ENCODE results near the gene TNRC6C. TPM values are rescaled to one million over a fixed set of nuclear protein-coding genes. Genes with fewer than 3 reads are reported as not detected.

TNRC6C gene
- total RNA-seq, 3 donors from 2014 or later = 14.1 to 21.7 (median 21.6) TPM

DNA sequence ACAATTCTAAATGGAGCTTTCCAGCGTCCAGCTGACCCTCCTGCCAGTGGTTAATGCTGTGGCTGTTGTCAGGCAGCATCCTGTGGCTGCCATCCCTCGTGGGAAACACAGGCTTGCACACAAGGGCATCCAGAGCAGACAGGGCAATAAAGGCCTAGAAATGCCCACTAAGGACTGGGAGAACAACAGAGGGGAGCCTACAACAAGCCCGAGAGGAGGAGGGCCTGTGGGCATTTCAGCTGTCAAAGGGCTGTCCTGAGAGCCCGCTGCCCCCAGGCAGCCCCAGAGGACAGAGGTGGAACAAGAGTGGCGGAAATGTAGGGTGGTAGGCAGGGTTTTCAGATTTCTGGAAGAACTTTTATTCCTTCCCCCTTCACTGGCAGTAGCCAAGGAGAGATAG, 81.1 kb downstream of the TNRC6C start:
- Histone ChIP-seq H3K27ac (peak overlapping the region; percentile 57 to 90), H3K4me3 (no peak overlapping the region), H3K4me1 (peaks cover 4 to 13% of the 10 kb centered on the region in 2 donors), H3K9me3 (no peaks in the 10 kb centered on the region), H3K36me3 (no peaks in the 10 kb centered on the region), H3K27me3 (no peaks in the 10 kb centered on the region)
- no peak for DNase-seq (ENCODE audit: low spot score in 2 of 2)
- intact Hi-C loops (cut with DNase I; ENCODE audit: low total_unique reads) = no loop called here
- no peak for TF ChIP-seq POLR2A (IDR thresholded peaks at IDR 0.05)
- no peak for TF ChIP-seq POLR2AphosphoS5 (IDR thresholded peaks at IDR 0.05)
- TF ChIP-seq, protein P1, sequence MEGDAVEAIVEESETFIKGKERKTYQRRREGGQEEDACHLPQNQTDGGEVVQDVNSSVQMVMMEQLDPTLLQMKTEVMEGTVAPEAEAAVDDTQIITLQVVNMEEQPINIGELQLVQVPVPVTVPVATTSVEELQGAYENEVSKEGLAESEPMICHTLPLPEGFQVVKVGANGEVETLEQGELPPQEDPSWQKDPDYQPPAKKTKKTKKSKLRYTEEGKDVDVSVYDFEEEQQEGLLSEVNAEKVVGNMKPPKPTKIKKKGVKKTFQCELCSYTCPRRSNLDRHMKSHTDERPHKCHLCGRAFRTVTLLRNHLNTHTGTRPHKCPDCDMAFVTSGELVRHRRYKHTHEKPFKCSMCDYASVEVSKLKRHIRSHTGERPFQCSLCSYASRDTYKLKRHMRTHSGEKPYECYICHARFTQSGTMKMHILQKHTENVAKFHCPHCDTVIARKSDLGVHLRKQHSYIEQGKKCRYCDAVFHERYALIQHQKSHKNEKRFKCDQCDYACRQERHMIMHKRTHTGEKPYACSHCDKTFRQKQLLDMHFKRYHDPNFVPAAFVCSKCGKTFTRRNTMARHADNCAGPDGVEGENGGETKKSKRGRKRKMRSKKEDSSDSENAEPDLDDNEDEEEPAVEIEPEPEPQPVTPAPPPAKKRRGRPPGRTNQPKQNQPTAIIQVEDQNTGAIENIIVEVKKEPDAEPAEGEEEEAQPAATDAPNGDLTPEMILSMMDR (IDR thresholded peaks at IDR 0.05) = no peak

DNA sequence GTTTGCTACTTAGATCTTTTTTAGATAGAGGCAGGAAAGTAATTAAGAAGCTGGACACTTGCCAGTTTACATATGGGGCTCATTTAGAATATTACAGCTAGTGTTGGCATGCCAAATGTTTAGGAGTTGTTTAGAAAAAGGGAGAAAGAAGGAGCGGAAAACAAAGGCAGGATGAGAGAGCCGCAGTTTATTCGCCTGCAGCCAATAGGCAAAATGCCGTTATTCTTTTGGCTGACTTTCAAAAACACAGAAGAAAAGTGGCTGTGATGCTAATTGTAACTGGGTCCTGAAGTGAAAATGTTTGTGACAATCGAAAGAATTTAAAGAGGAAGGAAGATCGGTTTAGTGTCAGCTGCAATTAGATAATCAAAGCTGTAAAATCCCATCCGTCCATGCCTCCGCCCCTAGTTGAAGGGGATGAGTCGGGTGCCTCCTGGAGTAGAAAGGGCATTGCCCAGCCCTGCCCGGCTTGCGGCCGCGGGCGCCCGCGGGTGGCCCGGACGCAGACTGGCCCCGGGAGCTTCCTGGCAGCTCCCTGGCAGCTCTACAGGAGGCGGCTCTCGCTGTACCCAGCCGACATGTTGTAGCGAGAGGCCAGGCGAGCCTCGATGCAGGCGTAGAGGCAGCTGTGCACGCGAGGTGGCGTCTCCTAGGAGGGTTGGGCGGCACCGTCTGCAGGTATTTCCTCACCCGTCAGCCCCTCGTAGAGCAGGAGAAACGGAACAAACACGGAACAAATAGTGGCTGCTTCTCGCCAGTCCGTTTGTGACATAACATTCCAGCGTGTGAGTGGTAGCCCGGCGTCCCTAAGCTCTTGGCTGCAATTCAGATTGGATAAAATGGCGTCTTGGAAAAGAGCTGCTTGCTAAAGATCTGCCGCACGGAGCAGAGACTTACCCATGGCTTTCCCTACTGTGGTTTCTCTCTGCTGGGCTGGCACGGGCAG, 82.2 kb downstream of the TNRC6C start:
- H3K9me3 ChIP-seq = no peaks in the 10 kb centered on the region
- H3K4me1 ChIP-seq = peaks cover 4 to 13% of the 10 kb centered on the region in 2 donors
- TF ChIP-seq, protein P1 (IDR thresholded peaks at IDR 0.05) = peak in 1 of 3 donors; percentile 15
- TF ChIP-seq POLR2AphosphoS5 (IDR thresholded peaks at IDR 0.05) (peak in 2 of 3 donors; percentile 12 to 34), POLR2A (IDR thresholded peaks at IDR 0.05) (no peak)
- peak overlapping the region; percentile 90 to 96 for H3K27ac ChIP-seq
- DNase-seq (ENCODE audit: low spot score in 2 of 2) = peak; percentile 50 to 61
- intact Hi-C loops (cut with DNase I; ENCODE audit: low total_unique reads) = no loop called here
- peak overlapping the region; percentile 57 to 82 (median 61) for H3K4me3 ChIP-seq
- no peaks in the 10 kb centered on the region for H3K36me3 ChIP-seq
- H3K27me3 ChIP-seq = no peaks in the 10 kb centered on the region

DNA sequence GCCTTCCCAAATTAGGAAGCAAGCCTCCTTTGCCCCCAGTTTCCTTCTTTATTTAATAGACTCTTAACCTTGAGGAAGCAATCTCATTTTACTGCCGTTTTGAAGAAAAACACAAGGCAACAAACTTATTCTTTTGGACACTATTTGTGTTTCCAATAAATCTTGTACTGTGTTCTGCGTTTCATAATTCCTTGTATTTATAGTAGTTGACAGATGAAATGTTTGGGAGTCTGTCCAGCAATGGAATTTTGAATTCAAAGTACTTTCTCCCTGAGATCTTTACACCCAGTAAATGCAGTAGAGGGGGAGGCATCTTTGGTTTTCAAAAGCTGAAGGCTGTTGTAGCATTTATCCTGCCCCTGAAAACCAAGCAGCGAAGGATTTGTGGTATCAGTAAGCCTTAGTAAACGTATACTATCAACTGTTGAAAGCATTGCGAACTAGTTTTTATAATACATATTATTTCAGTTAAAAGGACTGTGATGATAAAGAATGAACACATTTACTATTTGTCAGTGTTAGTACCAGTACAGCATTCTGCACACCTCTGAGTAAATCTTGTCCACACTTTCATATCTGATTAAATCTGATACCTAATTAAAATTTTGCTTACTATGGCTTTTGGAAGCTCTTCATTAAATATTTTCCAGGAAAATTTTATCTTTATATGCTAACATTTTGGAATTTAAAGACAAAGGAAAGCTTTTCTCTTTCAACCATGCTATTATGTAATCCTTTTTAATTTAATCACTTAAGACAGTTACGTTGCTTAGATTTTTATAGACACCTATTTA, 83.1 kb downstream of the TNRC6C start:
- DNase-seq (ENCODE audit: low spot score in 2 of 2) = no peak
- Histone ChIP-seq H3K27ac (peak overlapping the region; percentile 90 to 96), H3K4me3 (peak overlapping the region; percentile 57 to 82 (median 61)), H3K36me3 (no peaks in the 10 kb centered on the region), H3K9me3 (no peaks in the 10 kb centered on the region), H3K27me3 (no peaks in the 10 kb centered on the region), H3K4me1 (peaks cover 4 to 13% of the 10 kb centered on the region in 2 donors)
- TF ChIP-seq POLR2AphosphoS5 (IDR thresholded peaks at IDR 0.05) = no peak
- TF ChIP-seq POLR2A (IDR thresholded peaks at IDR 0.05) = no peak
- TF ChIP-seq, protein P1 (IDR thresholded peaks at IDR 0.05) = no peak
- intact Hi-C loops (cut with DNase I; ENCODE audit: low total_unique reads) = no loop called here

DNA sequence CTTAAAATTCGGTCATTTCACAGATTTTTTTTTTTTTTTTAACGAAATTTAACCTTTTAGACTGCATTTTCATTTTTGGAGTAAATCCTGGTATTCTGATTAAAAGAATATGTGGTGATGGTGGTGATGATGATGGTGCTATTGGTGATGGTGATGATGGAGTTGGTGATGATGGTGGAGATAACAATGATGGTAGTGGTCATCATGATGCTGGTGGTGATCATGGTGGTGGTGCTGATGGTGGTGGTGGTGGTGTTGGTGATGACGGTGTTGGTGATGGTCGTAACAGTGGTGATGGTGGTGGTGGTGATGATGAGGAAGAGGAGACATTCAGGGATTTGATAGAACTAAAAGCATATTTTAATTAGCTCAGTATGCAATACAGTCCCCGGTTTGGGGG, 84.0 kb downstream of the TNRC6C start:
- no peak overlapping the region for H3K4me3 ChIP-seq
- no peaks in the 10 kb centered on the region for H3K9me3 ChIP-seq
- DNase-seq (ENCODE audit: low spot score in 2 of 2) = no peak
- peaks cover 4 to 13% of the 10 kb centered on the region in 2 donors for H3K4me1 ChIP-seq
- H3K36me3 ChIP-seq = no peaks in the 10 kb centered on the region
- TF ChIP-seq, protein P1 (IDR thresholded peaks at IDR 0.05) = no peak
- TF ChIP-seq POLR2AphosphoS5 (IDR thresholded peaks at IDR 0.05) = no peak
- no peak for TF ChIP-seq POLR2A (IDR thresholded peaks at IDR 0.05)
- H3K27me3 ChIP-seq = no peaks in the 10 kb centered on the region
- intact Hi-C loops (cut with DNase I; ENCODE audit: low total_unique reads) = no loop called here
- no peak overlapping the region for H3K27ac ChIP-seq

All from breast epithelium (tissue), 4 donors.